Measurements from ENCODE around the gene AQP12B. TPM values are rescaled to one million over a fixed set of nuclear protein-coding genes. Genes with fewer than 3 reads are reported as not detected.

The AQP12B gene
- total and polyA plus RNA-seq, 9 of the 15 experiments (the other 6 are each of a cell fraction or from before 2014, with no cell fraction given): not detected

DNA sequence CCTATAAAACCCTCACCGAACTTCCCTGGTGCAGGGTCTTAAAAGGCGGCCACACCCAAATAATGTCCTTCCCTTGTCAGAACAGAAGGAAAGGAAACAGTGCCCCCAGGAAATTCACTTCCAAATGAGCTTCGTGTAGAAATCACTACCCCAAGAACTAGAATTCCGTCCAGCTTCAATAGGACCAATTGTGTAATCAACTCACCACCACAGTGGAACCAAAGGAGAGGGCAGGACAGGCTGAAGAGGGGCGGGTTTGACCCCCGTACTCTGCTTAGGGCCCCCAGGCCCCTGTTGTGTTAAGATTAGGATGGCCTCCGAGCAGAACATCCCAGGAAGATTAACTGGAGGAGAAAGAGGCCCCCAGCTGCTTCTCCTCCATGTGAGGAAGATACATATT is 33.4 kb downstream of the AQP12B start:
- BruUV-seq (replicated peaks): no TSS peak
- Histone ChIP-seq H3K27me3 (ENCODE audit: control insufficient read depth in 2 of 2, insufficient read depth in 2 of 2, low read length in 2 of 2) (peaks cover 7 to 55% of the 10 kb centered on the region in 2 experiments; a peak in 4 of 5 replicates), H3K36me3 (ENCODE audit: control insufficient read depth, insufficient read depth, low read length) (no peaks in the 10 kb centered on the region), H3K79me2 (ENCODE audit: control insufficient read depth, insufficient read depth, low read length) (no peaks in the 10 kb centered on the region), H3K9me3 (replicated peaks; ENCODE audit: control insufficient read depth, insufficient read depth, low read depth, low read length) (no peaks in the 10 kb centered on the region), H3K27ac (ENCODE audit: extremely low read depth, low read depth, low read length) (no peak overlapping the region), H3K4me3 (no peak overlapping the region), H3K4me1 (replicated peaks in 1 of 2; ENCODE audit: control insufficient read depth in 2 of 2, insufficient read depth in 2 of 2, low read length in 2 of 2) (peaks cover 0 to 7% of the 10 kb centered on the region in 2 experiments; a peak in 1 of 5 replicates), H4K20me1 (replicated peaks; ENCODE audit: control insufficient read depth, insufficient read depth, low read length) (no peaks in the 10 kb centered on the region), H3K9me1 (ENCODE audit: control insufficient read depth, insufficient read depth, low read length) (no peaks in the 10 kb centered on the region), H2AFZ (ENCODE audit: low read depth, low read length) (no peak overlapping the region), H3K9ac (ENCODE audit: insufficient read depth in 1 of 2, low read depth in 2 of 2, low read length in 2 of 2) (no peak overlapping the region), H3K4me2 (ENCODE audit: insufficient read depth, low read length) (no peak overlapping the region)
- intact Hi-C loops (cut with micrococcal nuclease): no loop called here
- WGBS (ENCODE audit: insufficient coverage, low coverage, missing lambda C conversion rate): 0% methylated on average over 6 of the region's 7 CpGs
- FAIRE-seq (no peak), ATAC-seq (no peak), DNase-seq (ENCODE audit: extremely low read depth in 1 of 4, low spot score in 3 of 4) (peak in 1 of 4 experiments; percentile 1)
- ChIA-PET CTCF (ENCODE audit: low intra/inter-chr PET ratio) (no interaction called here), POLR2A (no interaction called here)
- in situ Hi-C loops (cut with MboI): no loop called here
- TF ChIP-seq, protein P1, sequence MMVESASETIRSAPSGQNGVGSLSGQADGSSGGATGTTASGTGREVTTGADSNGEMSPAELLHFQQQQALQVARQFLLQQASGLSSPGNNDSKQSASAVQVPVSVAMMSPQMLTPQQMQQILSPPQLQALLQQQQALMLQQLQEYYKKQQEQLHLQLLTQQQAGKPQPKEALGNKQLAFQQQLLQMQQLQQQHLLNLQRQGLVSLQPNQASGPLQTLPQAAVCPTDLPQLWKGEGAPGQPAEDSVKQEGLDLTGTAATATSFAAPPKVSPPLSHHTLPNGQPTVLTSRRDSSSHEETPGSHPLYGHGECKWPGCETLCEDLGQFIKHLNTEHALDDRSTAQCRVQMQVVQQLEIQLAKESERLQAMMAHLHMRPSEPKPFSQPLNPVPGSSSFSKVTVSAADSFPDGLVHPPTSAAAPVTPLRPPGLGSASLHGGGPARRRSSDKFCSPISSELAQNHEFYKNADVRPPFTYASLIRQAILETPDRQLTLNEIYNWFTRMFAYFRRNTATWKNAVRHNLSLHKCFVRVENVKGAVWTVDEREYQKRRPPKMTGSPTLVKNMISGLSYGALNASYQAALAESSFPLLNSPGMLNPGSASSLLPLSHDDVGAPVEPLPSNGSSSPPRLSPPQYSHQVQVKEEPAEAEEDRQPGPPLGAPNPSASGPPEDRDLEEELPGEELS (CRISPR knock-in tag; IDR thresholded peaks at IDR 0.05; ENCODE audit: borderline replicate concordance): no peak
- TF ChIP-seq ILK (tag; IDR thresholded peaks at IDR 0.05; ENCODE audit: borderline replicate concordance, low read depth) (no peak), MAZ (CRISPR knock-in tag; conservative IDR thresholded peaks at IDR 0.05 in 1 of 2, IDR thresholded peaks at IDR 0.05 in 1 of 2) (no peak), ZNF77 (CRISPR knock-in tag; IDR thresholded peaks at IDR 0.05) (no peak), ZNF175 (CRISPR knock-in tag; IDR thresholded peaks at IDR 0.05; ENCODE audit: low read depth) (no peak), DPF2 (IDR thresholded peaks at IDR 0.05) (no peak), FOXJ3 (CRISPR knock-in tag; IDR thresholded peaks at IDR 0.05) (no peak), HDAC3 (IDR thresholded peaks at IDR 0.05; ENCODE audit: borderline replicate concordance, partially characterized antibody) (no peak), MEF2D (tag; conservative IDR thresholded peaks at IDR 0.05; ENCODE audit: low read depth) (no peak), MAFF (IDR thresholded peaks at IDR 0.05; ENCODE audit: low read length) (no peak), BCL6 (CRISPR knock-in tag; IDR thresholded peaks at IDR 0.05) (no peak)
- TF ChIP-seq, protein P2, sequence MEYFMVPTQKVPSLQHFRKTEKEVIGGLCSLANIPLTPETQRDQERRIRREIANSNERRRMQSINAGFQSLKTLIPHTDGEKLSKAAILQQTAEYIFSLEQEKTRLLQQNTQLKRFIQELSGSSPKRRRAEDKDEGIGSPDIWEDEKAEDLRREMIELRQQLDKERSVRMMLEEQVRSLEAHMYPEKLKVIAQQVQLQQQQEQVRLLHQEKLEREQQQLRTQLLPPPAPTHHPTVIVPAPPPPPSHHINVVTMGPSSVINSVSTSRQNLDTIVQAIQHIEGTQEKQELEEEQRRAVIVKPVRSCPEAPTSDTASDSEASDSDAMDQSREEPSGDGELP (CRISPR knock-in tag; IDR thresholded peaks at IDR 0.05; ENCODE audit: borderline replicate concordance): no peak
- TF ChIP-seq, protein P3, sequence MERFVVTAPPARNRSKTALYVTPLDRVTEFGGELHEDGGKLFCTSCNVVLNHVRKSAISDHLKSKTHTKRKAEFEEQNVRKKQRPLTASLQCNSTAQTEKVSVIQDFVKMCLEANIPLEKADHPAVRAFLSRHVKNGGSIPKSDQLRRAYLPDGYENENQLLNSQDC (CRISPR knock-in tag; IDR thresholded peaks at IDR 0.05): no peak
- TF ChIP-seq, protein P4, sequence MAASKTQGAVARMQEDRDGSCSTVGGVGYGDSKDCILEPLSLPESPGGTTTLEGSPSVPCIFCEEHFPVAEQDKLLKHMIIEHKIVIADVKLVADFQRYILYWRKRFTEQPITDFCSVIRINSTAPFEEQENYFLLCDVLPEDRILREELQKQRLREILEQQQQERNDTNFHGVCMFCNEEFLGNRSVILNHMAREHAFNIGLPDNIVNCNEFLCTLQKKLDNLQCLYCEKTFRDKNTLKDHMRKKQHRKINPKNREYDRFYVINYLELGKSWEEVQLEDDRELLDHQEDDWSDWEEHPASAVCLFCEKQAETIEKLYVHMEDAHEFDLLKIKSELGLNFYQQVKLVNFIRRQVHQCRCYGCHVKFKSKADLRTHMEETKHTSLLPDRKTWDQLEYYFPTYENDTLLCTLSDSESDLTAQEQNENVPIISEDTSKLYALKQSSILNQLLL (CRISPR knock-in tag; IDR thresholded peaks at IDR 0.05; ENCODE audit: borderline replicate concordance): no peak
- TF ChIP-seq, protein P5, sequence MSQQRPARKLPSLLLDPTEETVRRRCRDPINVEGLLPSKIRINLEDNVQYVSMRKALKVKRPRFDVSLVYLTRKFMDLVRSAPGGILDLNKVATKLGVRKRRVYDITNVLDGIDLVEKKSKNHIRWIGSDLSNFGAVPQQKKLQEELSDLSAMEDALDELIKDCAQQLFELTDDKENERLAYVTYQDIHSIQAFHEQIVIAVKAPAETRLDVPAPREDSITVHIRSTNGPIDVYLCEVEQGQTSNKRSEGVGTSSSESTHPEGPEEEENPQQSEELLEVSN (IDR thresholded peaks at IDR 0.05; ENCODE audit: borderline replicate concordance in 1 of 2, extremely low read depth in 1 of 2, insufficient read depth in 1 of 2, insufficient read length in 1 of 2, low read depth in 1 of 2, low read length in 1 of 2, poor library complexity in 1 of 2, severe bottlenecking in 1 of 2): no peak
- TF ChIP-seq, protein P6, sequence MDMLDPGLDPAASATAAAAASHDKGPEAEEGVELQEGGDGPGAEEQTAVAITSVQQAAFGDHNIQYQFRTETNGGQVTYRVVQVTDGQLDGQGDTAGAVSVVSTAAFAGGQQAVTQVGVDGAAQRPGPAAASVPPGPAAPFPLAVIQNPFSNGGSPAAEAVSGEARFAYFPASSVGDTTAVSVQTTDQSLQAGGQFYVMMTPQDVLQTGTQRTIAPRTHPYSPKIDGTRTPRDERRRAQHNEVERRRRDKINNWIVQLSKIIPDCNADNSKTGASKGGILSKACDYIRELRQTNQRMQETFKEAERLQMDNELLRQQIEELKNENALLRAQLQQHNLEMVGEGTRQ (CRISPR knock-in tag; IDR thresholded peaks at IDR 0.05): no peak
